SU-DHL-6 (cell line): Measurements from ENCODE around the gene LYSMD3.

ENCODE experiments used
- EZH2phosphoT487 ChIP-seq: fragments of 200-600 bp; sonication (generic), shearing (Covaris generic); conservative IDR thresholded peaks from 2 replicates; pipeline ENCODE4 v1.6.1; 2018; ENCODE audit warnings: mild to moderate bottlenecking, antibody characterized with exemption, low read length, moderate library complexity, mixed read lengths
- TF ChIP-seq, protein P1 (sequence below): fragments of 200-600 bp; sonication (generic); IDR thresholded peaks from one replicate; pipeline ENCODE4 v1.5.1; 2017; ENCODE audit warnings: antibody characterized with exemption, mild to moderate bottlenecking, low read length, moderate library complexity; ENCODE audit not compliant: insufficient read depth, poor library complexity, severe bottlenecking

DNA sequence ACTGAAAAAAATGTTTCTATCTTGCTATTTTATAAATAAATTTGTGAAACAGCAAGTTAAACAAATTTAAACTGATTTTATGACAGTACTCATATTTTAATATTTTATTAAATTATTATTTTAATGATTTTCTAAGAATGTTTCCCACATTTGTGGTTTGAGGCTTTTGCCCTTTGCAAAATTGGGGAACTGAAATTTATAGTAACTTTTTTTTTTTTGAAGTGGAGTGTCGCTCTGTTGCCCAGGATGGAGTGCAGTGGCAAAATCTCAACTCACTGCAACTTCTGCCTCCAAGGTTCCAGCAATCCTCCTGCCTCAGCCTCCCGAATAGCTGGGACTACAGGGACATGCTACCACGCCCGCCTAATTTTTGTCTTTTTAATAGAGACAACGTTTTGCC lies 22.0 kb upstream of the LYSMD3 start:
- TF ChIP-seq, protein P1, sequence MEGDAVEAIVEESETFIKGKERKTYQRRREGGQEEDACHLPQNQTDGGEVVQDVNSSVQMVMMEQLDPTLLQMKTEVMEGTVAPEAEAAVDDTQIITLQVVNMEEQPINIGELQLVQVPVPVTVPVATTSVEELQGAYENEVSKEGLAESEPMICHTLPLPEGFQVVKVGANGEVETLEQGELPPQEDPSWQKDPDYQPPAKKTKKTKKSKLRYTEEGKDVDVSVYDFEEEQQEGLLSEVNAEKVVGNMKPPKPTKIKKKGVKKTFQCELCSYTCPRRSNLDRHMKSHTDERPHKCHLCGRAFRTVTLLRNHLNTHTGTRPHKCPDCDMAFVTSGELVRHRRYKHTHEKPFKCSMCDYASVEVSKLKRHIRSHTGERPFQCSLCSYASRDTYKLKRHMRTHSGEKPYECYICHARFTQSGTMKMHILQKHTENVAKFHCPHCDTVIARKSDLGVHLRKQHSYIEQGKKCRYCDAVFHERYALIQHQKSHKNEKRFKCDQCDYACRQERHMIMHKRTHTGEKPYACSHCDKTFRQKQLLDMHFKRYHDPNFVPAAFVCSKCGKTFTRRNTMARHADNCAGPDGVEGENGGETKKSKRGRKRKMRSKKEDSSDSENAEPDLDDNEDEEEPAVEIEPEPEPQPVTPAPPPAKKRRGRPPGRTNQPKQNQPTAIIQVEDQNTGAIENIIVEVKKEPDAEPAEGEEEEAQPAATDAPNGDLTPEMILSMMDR = no peak
- no peak for TF ChIP-seq EZH2phosphoT487
